Measurements from ENCODE around the gene DPP9. TPM values are rescaled to one million over a fixed set of nuclear protein-coding genes. Genes with fewer than 3 reads are reported as not detected.
"Not testable (repeated sequence)": the region's sequence is repeated elsewhere in the genome, so short reads cannot be mapped to it uniquely, and the experiment has no call there.

The DPP9 gene
- polyA plus RNA-seq, 5 donors = 20.2 to 34.1 (median 29.0) TPM

DNA sequence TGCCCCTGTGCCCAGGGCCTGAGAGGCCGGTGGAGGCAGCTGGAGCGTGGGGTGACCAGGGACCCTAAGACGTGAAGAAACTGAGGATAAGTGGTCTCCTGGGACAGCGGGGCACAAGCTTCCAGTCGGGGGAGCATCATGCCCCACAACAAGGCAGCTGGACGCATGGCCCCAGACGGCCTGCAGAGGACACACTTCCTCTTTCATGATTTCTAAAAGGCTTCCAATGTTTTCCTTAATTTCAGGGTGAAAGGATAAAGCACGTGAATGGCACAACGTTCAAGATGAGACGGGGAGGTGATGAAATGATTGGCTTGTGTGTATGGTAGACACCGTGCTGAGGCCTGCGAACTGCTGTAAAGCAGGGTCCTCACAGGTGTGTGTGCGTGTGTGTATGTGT is 33.3 kb downstream of the DPP9 start:
- no peak for DNase-seq

DNA sequence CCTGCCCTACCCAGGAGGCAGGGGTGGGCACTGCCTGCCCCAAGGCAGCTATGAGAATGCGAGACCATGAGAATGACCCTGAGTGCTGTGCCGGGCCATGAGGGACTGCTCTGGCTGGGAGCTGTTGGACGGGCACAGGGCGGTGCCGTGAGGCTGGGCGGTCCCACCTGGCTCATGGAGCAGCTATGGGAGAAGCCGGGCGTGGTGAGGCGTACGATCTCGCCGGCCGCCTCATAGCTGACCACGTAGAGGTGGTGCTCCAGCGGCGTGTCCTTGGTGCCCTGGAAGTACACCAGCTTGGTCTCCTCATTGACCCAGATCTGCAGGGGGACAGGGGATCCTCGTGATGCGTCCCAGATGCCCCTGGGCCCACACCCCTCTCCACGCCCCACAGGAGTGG is 34.2 kb downstream of the DPP9 start:
- DNase-seq = no peak

DNA sequence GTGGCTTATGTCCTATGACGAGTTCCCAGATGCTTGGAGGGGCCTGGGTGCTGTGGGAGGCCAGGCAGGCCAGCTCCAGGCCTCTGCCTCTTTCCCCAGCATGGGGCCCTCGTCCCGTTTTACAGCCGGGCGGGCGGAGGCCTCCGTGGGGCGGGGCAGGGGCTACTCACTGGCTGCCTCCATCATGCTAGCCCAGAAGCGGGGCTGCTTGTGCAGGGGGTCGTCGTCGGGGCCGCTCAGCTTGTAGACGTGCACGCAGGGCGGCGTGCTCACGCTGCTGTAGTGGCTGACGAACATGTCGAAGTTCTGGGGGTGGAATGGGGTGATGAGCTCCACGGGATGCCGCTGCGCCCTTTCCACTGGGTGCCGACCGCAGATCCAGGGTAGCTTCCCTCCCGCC is 35.1 kb downstream of the DPP9 start:
- DNase-seq = no peak

DNA sequence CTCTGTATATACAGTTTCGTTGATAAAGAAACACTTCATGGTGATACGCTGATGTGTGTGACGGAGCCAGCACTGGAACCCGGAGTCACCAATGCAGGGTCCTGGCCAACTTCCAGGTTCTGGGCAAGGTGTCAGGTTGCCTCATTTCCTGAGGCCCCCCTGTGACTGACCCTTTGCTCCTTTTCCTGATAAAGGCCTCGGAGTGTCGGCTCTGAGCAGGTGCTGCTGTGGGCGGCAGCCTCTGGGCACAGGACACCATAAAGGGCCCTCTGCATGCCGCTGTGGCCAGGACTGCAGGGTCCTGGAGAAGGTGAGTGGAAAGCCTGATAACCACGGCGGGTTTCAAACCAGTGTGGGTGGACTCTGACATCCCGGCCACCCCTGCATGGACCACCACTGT is 36.2 kb downstream of the DPP9 start:
- DNase-seq = no peak

DNA sequence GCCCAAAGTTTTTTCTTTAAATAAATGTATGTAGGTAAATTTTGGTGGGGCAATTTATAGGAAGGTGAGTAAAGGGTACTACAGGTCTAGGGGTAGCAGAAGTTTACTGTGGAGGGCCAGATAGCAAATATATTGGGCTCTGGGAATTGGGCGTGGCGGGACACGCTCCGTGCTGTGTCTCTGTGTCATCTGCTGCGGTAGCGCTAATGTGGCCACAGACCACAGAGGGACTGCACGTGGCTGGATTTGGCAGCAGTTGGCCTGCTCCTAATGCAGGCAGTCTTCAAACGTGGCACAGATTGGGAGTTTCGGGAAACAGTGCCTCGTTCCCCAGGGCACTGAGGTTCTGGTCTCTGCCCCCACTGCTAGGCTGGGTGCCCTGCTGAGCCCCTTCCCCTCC is 36.9 kb downstream of the DPP9 start:
- DNase-seq = no peak

DNA sequence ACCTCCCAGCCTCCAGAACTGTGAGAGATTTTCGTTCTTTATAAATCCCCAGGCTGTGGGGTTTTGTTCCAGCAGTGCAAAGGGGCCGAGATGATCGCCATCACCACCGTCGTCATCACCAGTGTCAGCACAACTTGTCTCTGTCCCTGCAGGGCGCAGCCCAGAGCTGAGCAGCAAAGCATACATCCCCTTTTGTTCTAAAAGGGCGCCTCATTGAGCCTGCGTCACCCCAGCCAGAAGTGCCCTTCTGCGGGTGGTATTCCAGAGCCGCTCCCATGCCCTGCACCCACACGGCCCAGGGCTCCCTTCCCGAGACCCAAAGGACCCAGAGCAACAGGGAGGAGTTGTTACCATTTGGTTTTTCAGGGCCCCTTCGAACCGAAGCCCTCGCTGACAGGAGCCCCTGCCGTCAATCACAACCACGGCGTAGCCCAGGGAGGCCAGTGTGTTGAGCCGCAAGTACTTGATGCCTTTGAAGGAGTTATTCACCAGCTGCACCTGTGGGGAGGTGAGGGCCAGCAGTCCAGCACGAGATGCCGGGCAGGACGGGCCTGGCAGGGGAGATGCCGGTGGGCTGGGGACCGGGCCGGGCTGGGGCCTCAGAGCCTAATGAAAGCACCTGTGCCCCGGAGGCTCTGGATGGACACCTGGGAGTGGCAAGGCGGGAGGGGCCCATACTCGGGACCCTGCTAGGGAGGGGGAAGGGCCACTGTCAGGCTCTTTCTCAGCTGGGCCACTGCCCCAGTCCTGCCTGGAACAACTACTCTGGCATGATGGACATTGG is 39.1 kb downstream of the DPP9 start:
- no peak for DNase-seq

DNA sequence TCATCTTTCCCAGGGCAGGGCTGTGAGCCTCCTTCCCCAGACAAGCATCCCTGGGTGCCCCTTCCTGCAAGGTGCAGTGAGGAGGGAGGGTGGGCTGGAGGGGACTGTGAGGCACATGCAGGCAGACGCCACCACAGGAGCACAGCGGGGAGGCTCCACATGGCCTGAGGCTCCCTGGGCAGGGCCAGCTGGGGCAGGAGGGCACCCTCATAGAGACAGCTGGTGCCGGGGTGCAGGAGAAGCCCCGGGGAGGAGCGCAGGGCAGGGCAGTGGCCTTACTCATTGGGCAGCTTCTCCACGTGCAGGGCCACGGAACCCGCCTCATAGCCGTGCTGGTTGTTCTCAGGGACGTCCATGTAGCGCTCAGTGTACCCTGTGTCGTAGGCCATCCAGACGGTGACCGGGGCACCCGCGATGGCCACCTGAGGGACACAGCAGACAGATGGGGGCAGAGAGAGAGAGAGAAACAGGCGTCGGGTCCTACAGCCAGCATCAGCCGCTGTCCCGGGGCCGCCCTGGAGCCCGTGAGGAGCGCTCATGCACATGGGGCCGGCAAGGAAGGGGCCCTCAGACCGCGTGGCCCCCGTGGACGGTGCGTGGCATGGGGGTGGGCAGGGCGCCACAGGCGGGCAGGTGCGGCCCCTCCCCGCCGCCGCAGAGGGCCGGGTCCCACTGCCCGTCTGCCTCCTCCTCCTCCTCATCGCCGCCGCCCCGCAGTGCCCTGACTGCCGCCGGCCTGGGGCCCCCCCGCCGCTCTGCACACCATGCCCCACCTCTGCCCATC is 41.0 kb downstream of the DPP9 start:
- no peak for DNase-seq

DNA sequence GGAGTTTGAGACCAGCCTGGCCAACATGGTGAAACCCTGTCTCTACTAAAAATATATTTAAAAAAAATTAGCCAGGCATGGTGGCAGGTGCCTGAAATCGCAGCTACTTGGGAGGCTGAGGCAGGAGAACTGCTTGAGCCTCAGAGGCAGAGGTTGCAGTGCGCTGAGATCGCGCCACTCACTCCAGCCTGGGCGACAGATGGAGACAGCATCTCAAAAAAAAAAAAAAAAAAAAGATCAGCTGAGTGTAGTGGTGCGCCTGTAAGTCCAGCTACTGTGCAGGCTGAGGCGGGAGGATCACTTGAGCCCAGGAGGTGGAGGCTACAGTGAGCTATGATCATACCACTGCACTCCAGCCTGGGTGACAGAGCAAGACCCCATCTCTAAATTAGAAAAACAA is 43.6 kb downstream of the DPP9 start:
- DNase-seq = not testable (repeated sequence)

DNA sequence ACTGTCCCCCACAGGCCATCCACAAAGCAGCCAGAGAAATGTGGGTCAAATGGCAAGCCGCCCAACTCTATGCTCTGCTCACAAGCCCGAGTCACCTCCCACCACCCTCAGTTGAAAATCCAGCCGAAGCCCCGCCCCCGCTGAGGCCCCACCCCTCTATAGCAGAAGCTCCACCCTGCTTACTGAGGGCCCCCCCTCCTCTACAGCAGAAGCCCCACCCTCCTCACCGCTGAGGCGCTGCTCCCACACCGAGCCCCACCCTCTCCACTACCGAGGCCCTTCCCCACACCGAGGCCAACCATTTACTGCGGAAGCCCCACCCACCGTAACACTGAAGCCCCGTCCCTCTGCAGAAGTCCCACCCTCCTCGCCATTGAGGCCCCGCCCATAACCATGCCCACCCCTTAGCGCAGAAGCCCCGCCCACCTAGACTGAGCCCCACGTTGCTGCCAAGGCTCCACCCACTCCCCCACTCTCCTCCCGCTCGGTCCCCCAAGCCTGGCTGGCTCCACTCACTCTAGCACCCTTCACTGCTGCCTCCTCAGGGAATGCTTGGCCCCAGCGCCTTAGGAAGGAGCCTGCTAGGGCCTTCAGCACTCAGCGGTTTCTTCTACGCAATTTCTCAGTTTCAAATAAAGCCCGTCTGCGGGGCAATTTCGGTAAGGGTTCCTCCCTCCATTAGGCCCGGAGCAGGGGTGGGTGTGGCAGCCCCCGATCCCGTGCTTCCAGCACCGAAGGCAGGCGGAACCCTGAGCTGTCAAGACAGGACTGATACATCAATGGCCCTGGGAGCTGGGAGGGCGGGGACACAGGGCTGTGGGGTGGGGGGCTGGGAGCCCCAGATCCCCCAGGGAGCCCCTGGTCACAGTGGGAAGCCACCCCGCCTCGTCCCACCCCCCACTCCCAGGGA is 44.5 kb downstream of the DPP9 start:
- no peak for DNase-seq

DNA sequence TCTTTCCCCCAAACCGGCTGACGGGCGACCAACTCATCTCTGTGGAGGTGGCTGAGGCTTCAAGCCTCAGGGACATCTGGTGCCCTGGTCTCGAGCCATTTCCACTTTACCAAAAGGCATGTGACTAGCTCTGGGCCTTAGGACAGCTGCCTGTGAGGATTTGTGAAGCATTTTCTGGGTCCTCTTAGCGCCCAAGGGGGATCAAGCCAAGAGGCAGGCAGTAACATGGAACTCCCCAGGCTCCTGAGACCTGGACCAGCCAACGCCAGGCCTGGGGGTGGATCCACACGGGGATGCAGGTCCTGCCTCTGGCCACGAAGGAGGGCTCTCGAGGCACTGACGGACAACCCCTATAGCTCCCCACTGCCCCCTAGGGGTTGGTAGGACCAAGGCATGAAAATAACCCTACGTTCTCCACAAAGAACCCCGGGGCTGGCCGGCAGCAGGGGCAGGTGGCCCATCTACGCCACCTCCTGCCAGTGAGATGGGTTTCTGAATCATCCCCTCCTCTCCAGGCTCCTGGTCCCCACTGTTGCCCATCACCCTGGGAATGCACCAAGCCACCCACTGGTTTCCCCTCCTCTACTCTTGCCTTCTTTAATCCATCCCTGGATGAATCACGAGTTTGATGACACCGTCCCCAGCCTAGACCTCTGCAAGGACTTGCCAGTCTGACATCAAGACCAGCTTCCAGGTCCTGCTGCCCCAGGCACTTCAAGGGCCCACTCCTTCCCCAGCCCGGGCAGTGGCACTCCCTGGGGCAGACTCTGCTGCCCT is 46.5 kb downstream of the DPP9 start:
- no peak for DNase-seq

DNA sequence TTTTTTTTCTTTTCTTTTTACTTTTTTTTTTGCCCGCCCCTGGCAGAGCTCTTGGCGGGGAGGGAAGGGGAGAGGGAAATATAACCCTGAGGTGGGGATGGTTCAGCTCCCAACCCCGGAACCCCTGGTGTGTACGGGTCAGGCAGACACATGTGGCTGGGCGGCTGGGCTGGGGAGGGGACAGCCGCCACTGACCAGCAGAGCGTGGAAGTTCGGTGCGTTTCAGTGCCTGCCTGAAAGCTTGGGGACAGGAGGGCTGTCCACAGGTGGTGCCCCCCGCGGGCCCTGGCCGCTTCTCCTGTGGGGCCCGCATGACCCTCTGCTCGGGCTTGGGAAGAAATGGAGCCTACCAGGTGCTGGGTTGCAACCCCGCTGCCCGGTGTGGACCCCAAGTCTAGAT is 48.3 kb downstream of the DPP9 start:
- DNase-seq = no peak

DNA sequence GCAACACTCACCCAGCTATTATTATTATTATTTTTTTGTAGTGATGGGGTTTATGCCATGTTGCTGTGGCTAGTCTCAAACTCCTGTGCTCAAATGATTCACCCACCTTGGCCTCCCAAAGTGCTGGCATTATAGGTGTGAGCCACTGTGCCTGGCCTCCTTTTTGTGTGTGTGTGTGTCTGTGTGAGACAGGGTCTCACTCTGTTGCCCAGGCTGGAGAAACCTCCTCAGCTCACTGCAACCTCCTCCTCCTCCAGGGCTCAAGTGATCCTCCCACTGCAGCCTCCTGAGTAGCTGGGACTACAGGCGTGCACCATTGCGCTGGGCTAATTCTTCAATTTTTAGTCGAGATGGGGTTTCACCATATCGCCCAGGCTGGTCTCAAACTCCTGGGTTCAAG is 49.9 kb downstream of the DPP9 start:
- no peak for DNase-seq

DNA sequence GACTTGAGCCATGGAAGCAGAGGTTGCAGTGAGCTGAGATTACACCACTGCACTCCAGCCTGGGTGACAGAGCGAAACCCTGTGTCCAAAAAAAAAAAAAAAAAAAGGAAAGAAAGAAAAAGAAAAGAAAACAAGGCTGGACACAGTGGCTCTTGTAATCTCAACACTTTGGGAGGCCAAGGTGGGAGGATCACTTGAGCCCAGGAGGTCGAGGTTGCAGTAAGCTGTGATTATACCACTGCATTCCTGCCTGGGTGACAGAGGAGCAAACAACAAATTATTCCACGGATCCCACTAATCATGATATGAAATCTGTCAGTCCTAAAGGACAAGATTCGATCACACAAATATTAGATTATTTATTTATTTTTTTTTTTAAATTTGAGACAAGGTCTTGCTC is 50.4 kb downstream of the DPP9 start:
- no peak for DNase-seq

DNA sequence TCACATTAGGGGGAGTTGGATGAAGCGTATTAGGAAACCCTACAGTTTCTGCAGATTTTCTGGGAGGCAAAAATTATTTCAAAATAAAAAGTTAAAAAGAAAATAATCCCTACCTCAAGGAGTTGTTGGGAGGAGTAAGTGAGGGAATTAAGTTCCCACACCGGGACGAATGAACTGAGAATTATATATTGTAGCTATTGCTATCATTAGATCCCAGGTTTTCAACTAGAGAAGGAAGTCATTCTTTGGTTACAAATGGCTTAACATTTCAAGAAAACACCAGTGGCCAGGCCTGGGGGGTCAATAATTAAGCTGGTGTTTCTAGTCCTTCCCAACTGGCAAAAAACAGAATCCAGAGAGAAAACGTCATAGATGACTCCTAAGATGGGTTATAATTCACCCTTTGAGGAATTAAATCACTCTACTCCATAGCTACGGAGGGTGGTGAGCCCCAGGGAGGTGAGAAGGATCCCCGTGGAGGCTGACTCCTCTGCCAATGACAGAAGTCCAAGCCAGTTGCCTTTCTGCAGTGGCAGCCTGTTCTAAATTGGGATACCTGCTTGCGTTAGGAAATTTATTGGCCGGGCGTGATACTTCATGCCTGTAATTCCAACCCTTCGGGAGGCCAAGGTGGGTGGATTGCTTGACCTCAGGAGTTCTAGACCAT is 52.3 kb downstream of the DPP9 start:
- no peak for DNase-seq

DNA sequence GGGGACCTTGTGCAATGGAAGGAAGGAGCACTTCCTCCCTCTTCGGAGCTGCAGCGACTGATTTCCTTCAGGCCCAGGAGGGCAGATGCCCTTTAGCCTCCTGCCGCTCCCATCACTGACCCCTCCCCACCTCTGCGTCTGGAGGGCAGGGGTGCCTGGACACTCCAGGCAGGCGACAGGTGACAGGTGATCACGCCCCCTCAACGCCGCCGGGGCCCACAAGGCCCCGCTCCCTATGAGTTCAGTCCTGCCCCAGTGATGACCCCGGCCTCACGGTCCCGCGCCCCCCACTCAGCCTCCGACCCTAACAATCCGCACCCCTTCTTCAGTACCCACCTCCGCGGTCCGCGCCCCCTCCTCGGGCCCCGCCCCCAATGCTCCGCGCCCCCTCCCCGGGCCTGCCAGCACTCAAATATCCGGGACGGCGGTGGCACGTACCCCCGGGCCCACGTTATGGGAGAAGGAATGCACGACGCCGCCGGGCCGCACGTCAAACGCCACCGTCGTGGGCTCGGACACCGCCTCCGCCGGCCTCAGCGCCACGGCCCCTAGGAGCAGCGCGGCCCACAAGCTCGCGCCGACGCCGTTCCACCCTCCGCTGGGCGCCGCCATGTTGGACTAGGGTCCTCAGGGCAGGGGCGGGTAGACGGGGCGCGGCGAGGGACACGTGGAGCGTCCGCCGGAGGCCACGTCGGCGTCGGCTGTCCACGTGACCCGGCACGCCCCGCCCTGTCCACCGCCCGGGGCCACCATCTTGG is 53.7 kb downstream of the DPP9 start, which contains the start of gene MYDGF:
Gene MYDGF, minus strand, starts transcription at position 620 of the 758 bp plus-strand sequence. Its CDS starts 8 bp downstream, at position 612.
- peak; percentile 80 to 82 for DNase-seq

DNA sequence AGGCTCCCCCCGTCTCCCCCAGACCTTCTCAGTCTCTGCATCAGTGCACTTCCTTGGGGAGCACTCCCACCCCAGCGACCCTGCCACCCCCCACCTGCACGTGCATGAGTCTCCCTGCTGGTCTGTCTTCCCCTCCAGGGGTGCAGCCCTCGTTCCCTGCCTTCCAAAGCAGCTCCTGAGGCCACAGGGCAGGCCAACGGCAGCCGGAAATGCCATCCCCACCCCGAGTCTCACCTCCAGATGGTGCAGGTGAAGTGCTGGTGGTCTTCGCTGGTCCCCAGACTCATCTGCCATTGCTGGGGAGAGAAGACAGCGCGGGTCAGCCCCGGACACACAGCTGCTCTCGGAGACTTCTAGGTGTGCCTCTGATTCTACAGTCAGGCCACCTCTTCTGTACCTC is 59.0 kb downstream of the DPP9 start:
- no peak for DNase-seq

DNA sequence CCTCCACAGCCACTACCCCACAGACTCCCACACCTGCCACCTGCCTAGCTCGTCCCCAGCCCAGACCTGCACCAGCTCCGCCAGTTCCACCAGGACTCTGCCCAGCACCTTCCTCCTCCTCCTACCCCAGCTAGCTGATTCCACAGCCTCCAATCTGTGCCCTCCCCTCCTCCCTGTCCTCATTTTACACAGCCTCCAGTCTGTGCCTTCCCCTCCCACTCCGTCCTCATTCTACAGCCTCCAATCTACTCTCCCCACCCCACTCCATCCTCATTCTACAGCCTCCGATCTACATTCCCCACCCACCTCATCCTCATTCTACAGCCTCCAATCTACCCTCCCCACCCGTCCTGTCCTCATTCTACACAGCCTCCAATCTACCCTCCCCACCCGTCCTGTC is 60.8 kb downstream of the DPP9 start:
- DNase-seq = no peak

DNA sequence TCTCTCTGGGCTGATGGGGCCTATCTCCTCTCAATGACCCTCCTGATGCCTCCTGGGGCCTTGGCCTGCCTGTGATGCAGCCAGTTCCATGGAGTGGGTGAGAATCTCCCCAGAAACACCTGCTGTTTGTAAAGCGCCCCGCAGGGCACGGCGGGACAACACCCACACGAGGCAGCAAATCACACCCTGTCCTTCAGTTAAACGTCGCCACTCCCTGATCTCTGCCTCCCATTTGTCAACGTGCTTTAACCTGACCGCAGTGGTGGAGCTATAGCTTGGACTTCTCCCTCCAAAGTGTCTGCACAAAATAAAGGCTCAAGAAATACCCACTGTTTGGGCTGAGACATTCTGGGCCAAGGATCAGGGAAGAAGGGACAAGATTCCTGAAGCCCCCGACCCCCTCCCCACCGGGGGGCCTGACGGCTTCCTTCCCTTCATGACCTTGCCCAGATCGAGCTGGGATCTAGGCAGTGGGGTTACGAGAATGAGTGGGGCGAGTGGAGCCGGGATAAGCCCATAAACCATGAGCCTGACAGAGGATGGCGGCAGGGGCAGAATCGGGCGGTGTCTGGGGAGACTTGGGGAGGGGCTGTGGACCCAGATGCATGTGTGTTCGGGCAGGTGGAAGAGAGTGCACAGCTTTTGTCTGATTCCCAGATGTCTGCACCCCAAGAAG is 61.5 kb downstream of the DPP9 start:
- no peak for DNase-seq

DNA sequence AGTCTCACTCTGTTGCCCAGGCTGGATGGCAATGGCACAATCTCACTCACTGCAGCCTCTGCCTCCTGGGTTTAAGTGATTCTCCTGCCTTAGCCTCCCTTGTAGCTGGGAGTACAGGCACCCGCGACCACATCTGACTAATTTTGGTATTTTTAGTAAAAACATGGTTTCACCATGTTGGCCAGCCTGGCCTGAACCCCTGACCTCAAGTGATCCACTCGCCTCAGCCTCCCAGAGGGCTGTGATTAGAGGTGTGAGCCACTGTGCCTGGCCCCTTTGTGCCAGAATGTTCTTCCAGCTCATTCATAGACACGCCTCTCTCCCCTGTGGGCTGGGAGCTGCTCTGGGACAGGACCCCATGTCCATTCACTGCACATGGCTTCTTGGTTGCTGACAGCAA is 62.6 kb downstream of the DPP9 start:
- no peak for DNase-seq
